ENCODE results near the gene DNM3. TPM values are rescaled to one million over a fixed set of nuclear protein-coding genes. Genes with fewer than 3 reads are reported as not detected.

DNM3 gene
- total and polyA plus RNA-seq, 2 donors (not counting 3 experiments of a cell fraction or from before 2014, with no cell fraction given) = 1.4 to 2.5 TPM

DNA sequence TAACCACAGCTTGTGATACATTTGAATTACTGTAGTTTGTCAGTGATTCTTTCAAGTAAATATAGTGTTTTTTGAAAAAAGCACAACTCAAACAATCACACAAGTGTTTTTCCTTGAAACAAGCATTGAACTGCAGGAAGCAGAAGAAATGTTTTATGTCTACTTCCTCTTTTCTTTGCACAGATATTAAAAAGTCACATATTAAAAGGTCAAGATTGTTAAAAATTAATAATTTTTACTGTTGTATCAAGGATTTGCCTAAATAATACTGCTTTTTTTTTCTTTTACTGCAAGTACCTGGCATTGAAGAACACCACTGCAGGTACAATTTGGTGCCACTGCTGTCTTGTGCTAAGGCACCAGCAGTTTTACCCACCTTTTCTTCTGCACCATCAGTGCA is 365.0 kb downstream of the DNM3 start:
- H3K79me2 ChIP-seq (ENCODE audit: control insufficient read depth, insufficient read depth, low read length) = no peaks in the 10 kb centered on the region
- H3K4me2 ChIP-seq (ENCODE audit: insufficient read depth, low read length) = no peak overlapping the region
- H3K9me1 ChIP-seq (replicated peaks; ENCODE audit: control insufficient read depth, extremely low read depth, insufficient read depth, low read length) = no peaks in the 10 kb centered on the region
- no peak overlapping the region for H3K9ac ChIP-seq (replicated peaks; ENCODE audit: extremely low read depth, insufficient read depth, low read length)
- TF ChIP-seq CTCF (IDR thresholded peaks at IDR 0.05; ENCODE audit: extremely low read depth in 1 of 2, insufficient read depth in 1 of 2, low read depth in 1 of 2, low read length in 2 of 2) (no peak), MYC (IDR thresholded peaks at IDR 0.05; ENCODE audit: low read depth, low read length) (no peak)
- DNase-seq (ENCODE audit: low read depth, low spot score) = no peak
- POLR2A ChIA-PET = no interaction called here
- BruUV-seq (replicated peaks) = no TSS peak
- CTCF ChIA-PET = interaction anchor here (1.1 kb wide), 1 partner anchor 70 kb away, joined by 3 read pairs; no protein-coding TSS in a partner anchor
- no peaks in the 10 kb centered on the region for H3K27me3 ChIP-seq (ENCODE audit: control insufficient read depth in 2 of 2, insufficient read depth in 2 of 2, low read length in 2 of 2)
- dilution Hi-C loops (cut with MboI; ENCODE audit: extremely low pct_ligation_motif_present, low sequenced_read_pairs) (no loop called here), intact Hi-C loops (cut with micrococcal nuclease) (no loop called here)
- H3K27ac ChIP-seq (ENCODE audit: insufficient read depth, low read depth, low read length) = no peak overlapping the region
- no peaks in the 10 kb centered on the region for H3K36me3 ChIP-seq (ENCODE audit: control insufficient read depth in 2 of 2, extremely low read depth in 1 of 2, insufficient read depth in 2 of 2, low read length in 2 of 2)
- H3K4me3 ChIP-seq (replicated peaks in 1 of 3; ENCODE audit: insufficient read depth in 1 of 3, low read depth in 1 of 3, low read length in 3 of 3) = no peak overlapping the region
- H3K9me3 ChIP-seq (replicated peaks; ENCODE audit: control insufficient read depth, insufficient read depth, low read length) = no peaks in the 10 kb centered on the region
- H2AFZ ChIP-seq (ENCODE audit: low read depth, low read length) = no peak overlapping the region
- H3K4me1 ChIP-seq (ENCODE audit: control insufficient read depth, extremely low read depth, insufficient read depth, low read length) = no peaks in the 10 kb centered on the region
- H4K20me1 ChIP-seq (replicated peaks; ENCODE audit: control insufficient read depth, extremely low read depth, insufficient read depth, low read length) = no peaks in the 10 kb centered on the region
- FAIRE-seq = no peak

DNA sequence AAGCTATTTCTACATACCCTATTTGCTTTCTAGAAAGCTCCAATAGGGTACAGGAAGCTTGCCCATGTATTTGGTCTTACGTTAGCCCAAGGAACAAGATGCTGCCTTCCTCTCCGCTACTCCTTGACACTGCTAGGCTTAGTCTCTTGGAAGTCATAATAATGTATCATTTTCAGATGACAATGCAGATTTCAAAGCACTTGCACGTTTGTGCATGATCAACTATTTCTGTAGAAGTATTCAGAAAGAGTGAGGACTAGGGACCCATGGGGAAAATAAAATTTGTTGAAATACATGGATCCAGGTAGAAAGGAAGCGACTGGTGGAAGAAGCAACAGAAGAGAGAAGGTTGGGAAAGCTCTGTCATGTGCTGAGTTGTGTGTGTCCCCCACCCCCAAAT is 367.3 kb downstream of the DNM3 start:
- dilution Hi-C loops (cut with MboI; ENCODE audit: extremely low pct_ligation_motif_present, low sequenced_read_pairs) = no loop called here

More for the DNA sequence above, 367.3 kb downstream of the DNM3 start:
- POLR2A ChIA-PET = no interaction called here
- Histone ChIP-seq H3K9me3 (replicated peaks; ENCODE audit: control insufficient read depth, insufficient read depth, low read length) (no peaks in the 10 kb centered on the region), H3K4me3 (replicated peaks in 1 of 3; ENCODE audit: insufficient read depth in 1 of 3, low read depth in 1 of 3, low read length in 3 of 3) (no peak overlapping the region), H2AFZ (ENCODE audit: low read depth, low read length) (no peak overlapping the region), H3K79me2 (ENCODE audit: control insufficient read depth, insufficient read depth, low read length) (no peaks in the 10 kb centered on the region), H3K9me1 (replicated peaks; ENCODE audit: control insufficient read depth, extremely low read depth, insufficient read depth, low read length) (no peaks in the 10 kb centered on the region), H3K27me3 (ENCODE audit: control insufficient read depth in 2 of 2, insufficient read depth in 2 of 2, low read length in 2 of 2) (no peaks in the 10 kb centered on the region), H3K27ac (ENCODE audit: insufficient read depth, low read depth, low read length) (no peak overlapping the region), H3K9ac (replicated peaks; ENCODE audit: extremely low read depth, insufficient read depth, low read length) (no peak overlapping the region), H3K36me3 (ENCODE audit: control insufficient read depth in 2 of 2, extremely low read depth in 1 of 2, insufficient read depth in 2 of 2, low read length in 2 of 2) (no peaks in the 10 kb centered on the region), H3K4me2 (ENCODE audit: insufficient read depth, low read length) (no peak overlapping the region), H3K4me1 (ENCODE audit: control insufficient read depth, extremely low read depth, insufficient read depth, low read length) (no peaks in the 10 kb centered on the region), H4K20me1 (replicated peaks; ENCODE audit: control insufficient read depth, extremely low read depth, insufficient read depth, low read length) (no peaks in the 10 kb centered on the region)
- no peak for FAIRE-seq
- no TSS peak for BruUV-seq (replicated peaks)
- DNase-seq (ENCODE audit: low read depth, low spot score) = no peak
- TF ChIP-seq FOS (IDR thresholded peaks at IDR 0.05; ENCODE audit: borderline replicate concordance, insufficient read depth, low read length) (no peak), POLR2A (IDR thresholded peaks at IDR 0.05; ENCODE audit: low read depth, low read length) (no peak), EZH2 (IDR thresholded peaks at IDR 0.05; ENCODE audit: borderline replicate concordance, low read depth, low read length, severe bottlenecking) (no peak), CTCF (IDR thresholded peaks at IDR 0.05; ENCODE audit: extremely low read depth in 1 of 2, insufficient read depth in 1 of 2, low read depth in 1 of 2, low read length in 2 of 2) (no peak), JUN (IDR thresholded peaks at IDR 0.05; ENCODE audit: borderline replicate concordance, insufficient read depth, insufficient read length, low read depth) (no peak), POLR2AphosphoS5 (IDR thresholded peaks at IDR 0.05; ENCODE audit: insufficient read depth, low read depth, low read length) (no peak), MYC (IDR thresholded peaks at IDR 0.05; ENCODE audit: low read depth, low read length) (no peak), GATA2 (IDR thresholded peaks at IDR 0.05; ENCODE audit: insufficient read depth, insufficient read length, low read depth, low read length) (no peak)
- TF ChIP-seq, protein P1, sequence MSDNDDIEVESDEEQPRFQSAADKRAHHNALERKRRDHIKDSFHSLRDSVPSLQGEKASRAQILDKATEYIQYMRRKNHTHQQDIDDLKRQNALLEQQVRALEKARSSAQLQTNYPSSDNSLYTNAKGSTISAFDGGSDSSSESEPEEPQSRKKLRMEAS (IDR thresholded peaks at IDR 0.05; ENCODE audit: insufficient read depth, insufficient read length) = no peak
- intact Hi-C loops (cut with micrococcal nuclease) = no loop called here
- CTCF ChIA-PET = no interaction called here
